ENCODE results near the gene LIPC. TPM values are rescaled to one million over a fixed set of nuclear protein-coding genes. Genes with fewer than 3 reads are reported as not detected.

LIPC gene
- total and polyA plus RNA-seq, 7 experiments from 2014 or later, result 0.46 to 5.1 (median 0.77) TPM

- H3K36me3 ChIP-seq (ENCODE audit: control insufficient read depth in 2 of 3, insufficient read depth in 3 of 3, low read length in 3 of 3), result no peaks in the 10 kb centered on the region
- no peaks in the 10 kb centered on the region for H3K27me3 ChIP-seq (ENCODE audit: control insufficient read depth in 2 of 2, insufficient read depth in 2 of 2, low read length in 2 of 2)
- Mint-ChIP-seq H3K36me3 (peaks cover 0 to 3% (median 0%) of the 10 kb centered on the region in 5 donors), H3K27ac (peak overlapping the region in 3 of 9 donors; percentile 5 to 77 (median 46)), H3K4me1 (peaks cover 0 to 25% (median 14%) of the 10 kb centered on the region in 7 donors), H3K4me3 (peak overlapping the region in 2 of 10 donors; percentile 20 to 27), H3K9me3 (peaks cover 0 to 2% (median 0%) of the 10 kb centered on the region in 11 donors), H3K27me3 (no peaks in the 10 kb centered on the region)
- H3K4me3 ChIP-seq (ENCODE audit: low read length), result no peak overlapping the region
- POLR2A ChIA-PET, result no interaction called here
- no peaks in the 10 kb centered on the region for H3K9me3 ChIP-seq (ENCODE audit: control insufficient read depth in 2 of 3, low read length in 3 of 3)
- CTCF ChIA-PET, result interaction anchor here (0.7 kb wide), 1 partner anchor 13 kb away, joined by 3 read pairs; no protein-coding TSS in a partner anchor
- DNase-seq (no peak), ATAC-seq (peak; percentile 40)
- intact Hi-C loops (cut with micrococcal nuclease), result loop anchor here in 1 of 2 donors (5.0 kb wide), 1 partner anchor 45 kb away; no protein-coding TSS in a partner anchor
- H3K4me1 ChIP-seq (ENCODE audit: control insufficient read depth in 2 of 2, insufficient read depth in 2 of 2, low read length in 2 of 2), result no peaks in the 10 kb centered on the region
- no peak overlapping the region for H3K27ac ChIP-seq (ENCODE audit: low read depth, low read length)
Observed at GRCh38 chr15:58447271-58448010, 15.7 kb downstream of the LIPC start.

GRCh38 chr15:58448331-58448730, 16.5 kb downstream of the LIPC start:
- intact Hi-C loops (cut with micrococcal nuclease), result loop anchor here in 1 of 2 donors (5.0 kb wide), 1 partner anchor 44 kb away; no protein-coding TSS in a partner anchor
- peaks cover 0 to 10% (median 0%) of the 10 kb centered on the region in 5 donors for H3K36me3 Mint-ChIP-seq
- H3K4me1 Mint-ChIP-seq, result peaks cover 0 to 32% (median 14%) of the 10 kb centered on the region in 7 donors
- H3K36me3 ChIP-seq (ENCODE audit: control insufficient read depth in 2 of 3, insufficient read depth in 3 of 3, low read length in 3 of 3), result no peaks in the 10 kb centered on the region
- no peak overlapping the region for H3K4me3 ChIP-seq (ENCODE audit: low read length)
- no peaks in the 10 kb centered on the region for H3K9me3 ChIP-seq (ENCODE audit: control insufficient read depth in 2 of 3, low read length in 3 of 3)
- no peaks in the 10 kb centered on the region for H3K27me3 ChIP-seq (ENCODE audit: control insufficient read depth in 2 of 2, insufficient read depth in 2 of 2, low read length in 2 of 2)
- ATAC-seq, result no peak
- H3K27me3 Mint-ChIP-seq, result no peaks in the 10 kb centered on the region
- peak overlapping the region in 4 of 9 donors; percentile 24 to 39 (median 33) for H3K27ac Mint-ChIP-seq
- DNase-seq, result no peak
- peaks cover 0 to 2% (median 0%) of the 10 kb centered on the region in 11 donors for H3K9me3 Mint-ChIP-seq
- no peak overlapping the region for H3K27ac ChIP-seq (ENCODE audit: low read depth, low read length)
- ChIA-PET POLR2A (no interaction called here), CTCF (no interaction called here)
- H3K4me1 ChIP-seq (ENCODE audit: control insufficient read depth in 2 of 2, insufficient read depth in 2 of 2, low read length in 2 of 2), result no peaks in the 10 kb centered on the region
- H3K4me3 Mint-ChIP-seq, result no peak overlapping the region

- H3K27me3 Mint-ChIP-seq, result no peaks in the 10 kb centered on the region
Observed at GRCh38 chr15:58448906-58449305, 17.1 kb downstream of the LIPC start.

GRCh38 chr15:58451826-58452225, 20.0 kb downstream of the LIPC start:
- Histone ChIP-seq H3K9me3 (ENCODE audit: control insufficient read depth in 2 of 3, low read length in 3 of 3) (no peaks in the 10 kb centered on the region), H3K27ac (ENCODE audit: low read depth, low read length) (no peak overlapping the region), H3K4me3 (ENCODE audit: low read length) (no peak overlapping the region), H3K27me3 (ENCODE audit: control insufficient read depth in 2 of 2, insufficient read depth in 2 of 2, low read length in 2 of 2) (no peaks in the 10 kb centered on the region), H3K4me1 (ENCODE audit: control insufficient read depth in 2 of 2, insufficient read depth in 2 of 2, low read length in 2 of 2) (no peaks in the 10 kb centered on the region), H3K36me3 (ENCODE audit: control insufficient read depth in 2 of 3, insufficient read depth in 3 of 3, low read length in 3 of 3) (no peaks in the 10 kb centered on the region)
- CTCF ChIA-PET, result no interaction called here
- H3K27ac Mint-ChIP-seq, result no peak overlapping the region
- DNase-seq (no peak), ATAC-seq (no peak)
- H3K27me3 Mint-ChIP-seq, result no peaks in the 10 kb centered on the region
- POLR2A ChIA-PET, result no interaction called here
- intact Hi-C loops (cut with micrococcal nuclease), result no loop called here
- H3K4me3 Mint-ChIP-seq, result no peak overlapping the region
- H3K36me3 Mint-ChIP-seq, result peaks cover 0 to 18% (median 0%) of the 10 kb centered on the region in 5 donors
- H3K4me1 Mint-ChIP-seq, result peaks cover 0 to 46% (median 15%) of the 10 kb centered on the region in 7 donors
- H3K9me3 Mint-ChIP-seq, result peaks cover 0 to 2% (median 0%) of the 10 kb centered on the region in 11 donors

More at GRCh38 chr15:58448906-58449305, 17.1 kb downstream of the LIPC start:
- Mint-ChIP-seq H3K27ac (peak overlapping the region in 1 of 9 donors; percentile 39), H3K4me1 (peaks cover 0 to 33% (median 14%) of the 10 kb centered on the region in 7 donors), H3K4me3 (no peak overlapping the region), H3K36me3 (peaks cover 0 to 10% (median 0%) of the 10 kb centered on the region in 5 donors), H3K9me3 (peaks cover 0 to 2% (median 0%) of the 10 kb centered on the region in 11 donors)
- POLR2A ChIA-PET, result no interaction called here
- ATAC-seq (no peak), DNase-seq (no peak)
- H3K27ac ChIP-seq (ENCODE audit: low read depth, low read length), result no peak overlapping the region
- CTCF ChIA-PET, result no interaction called here
- H3K9me3 ChIP-seq (ENCODE audit: control insufficient read depth in 2 of 3, low read length in 3 of 3), result no peaks in the 10 kb centered on the region
- intact Hi-C loops (cut with micrococcal nuclease), result loop anchor here in 1 of 2 donors (5.0 kb wide), 1 partner anchor 43 kb away; no protein-coding TSS in a partner anchor
- H3K36me3 ChIP-seq (ENCODE audit: control insufficient read depth in 2 of 3, insufficient read depth in 3 of 3, low read length in 3 of 3), result no peaks in the 10 kb centered on the region
- H3K4me3 ChIP-seq (ENCODE audit: low read length), result no peak overlapping the region
- no peaks in the 10 kb centered on the region for H3K4me1 ChIP-seq (ENCODE audit: control insufficient read depth in 2 of 2, insufficient read depth in 2 of 2, low read length in 2 of 2)
- H3K27me3 ChIP-seq (ENCODE audit: control insufficient read depth in 2 of 2, insufficient read depth in 2 of 2, low read length in 2 of 2), result no peaks in the 10 kb centered on the region

GRCh38 chr15:58452775-58453174, 21.0 kb downstream of the LIPC start:
- CTCF ChIA-PET, result no interaction called here

GRCh38 chr15:58453931-58454793, 22.4 kb downstream of the LIPC start:
- H3K4me3 ChIP-seq (ENCODE audit: low read length), result no peak overlapping the region
- H3K4me1 Mint-ChIP-seq, result peaks cover 11 to 54% (median 23%) of the 10 kb centered on the region in 7 donors
- H3K4me3 Mint-ChIP-seq, result peak overlapping the region in 1 of 10 donors; percentile 45
- H3K27ac ChIP-seq (ENCODE audit: low read depth, low read length), result no peak overlapping the region
- H3K4me1 ChIP-seq (ENCODE audit: control insufficient read depth in 2 of 2, insufficient read depth in 2 of 2, low read length in 2 of 2), result peaks cover 10 to 11% of the 10 kb centered on the region in 2 donors
- H3K36me3 Mint-ChIP-seq, result peaks cover 0 to 21% (median 0%) of the 10 kb centered on the region in 5 donors
- peak overlapping the region in 2 of 9 donors; percentile 55 to 71 for H3K27ac Mint-ChIP-seq
- no peaks in the 10 kb centered on the region for H3K36me3 ChIP-seq (ENCODE audit: control insufficient read depth in 2 of 3, insufficient read depth in 3 of 3, low read length in 3 of 3)
- DNase-seq, result peak in 1 of 9 donors; percentile 75
- H3K27me3 Mint-ChIP-seq, result no peaks in the 10 kb centered on the region
- ATAC-seq, result no peak
- peaks cover 0 to 5% (median 0%) of the 10 kb centered on the region in 11 donors for H3K9me3 Mint-ChIP-seq
- ChIA-PET CTCF (interaction anchor here (0.7 kb wide), 1 partner anchor 225 kb away, joined by 3 read pairs; no protein-coding TSS in a partner anchor), POLR2A (no interaction called here)
- no peaks in the 10 kb centered on the region for H3K9me3 ChIP-seq (ENCODE audit: control insufficient read depth in 2 of 3, low read length in 3 of 3)
- intact Hi-C loops (cut with micrococcal nuclease), result no loop called here
- H3K27me3 ChIP-seq (ENCODE audit: control insufficient read depth in 2 of 2, insufficient read depth in 2 of 2, low read length in 2 of 2), result no peaks in the 10 kb centered on the region

More at GRCh38 chr15:58452775-58453174, 21.0 kb downstream of the LIPC start:
- H3K36me3 Mint-ChIP-seq, result peaks cover 0 to 21% (median 0%) of the 10 kb centered on the region in 5 donors
- ATAC-seq, result no peak
- no peak overlapping the region for H3K4me3 Mint-ChIP-seq
- H3K36me3 ChIP-seq (ENCODE audit: control insufficient read depth in 2 of 3, insufficient read depth in 3 of 3, low read length in 3 of 3), result no peaks in the 10 kb centered on the region
- H3K27me3 Mint-ChIP-seq, result no peaks in the 10 kb centered on the region
- H3K27ac Mint-ChIP-seq, result peak overlapping the region in 1 of 9 donors; percentile 16
- H3K4me1 Mint-ChIP-seq, result peaks cover 1 to 45% (median 11%) of the 10 kb centered on the region in 7 donors
- intact Hi-C loops (cut with micrococcal nuclease), result no loop called here
- no peaks in the 10 kb centered on the region for H3K27me3 ChIP-seq (ENCODE audit: control insufficient read depth in 2 of 2, insufficient read depth in 2 of 2, low read length in 2 of 2)
- H3K27ac ChIP-seq (ENCODE audit: low read depth, low read length), result no peak overlapping the region
- H3K4me3 ChIP-seq (ENCODE audit: low read length), result no peak overlapping the region
- DNase-seq, result no peak
- POLR2A ChIA-PET, result no interaction called here
- H3K4me1 ChIP-seq (ENCODE audit: control insufficient read depth in 2 of 2, insufficient read depth in 2 of 2, low read length in 2 of 2), result peaks cover 0 to 4% of the 10 kb centered on the region in 2 donors
- no peaks in the 10 kb centered on the region for H3K9me3 ChIP-seq (ENCODE audit: control insufficient read depth in 2 of 3, low read length in 3 of 3)
- H3K9me3 Mint-ChIP-seq, result peaks cover 0 to 5% (median 0%) of the 10 kb centered on the region in 11 donors

Data from naive thymus-derived CD4-positive, alpha-beta T cell (primary cell).